Bronchus fibroblast of lung (primary cell): ENCODE results near the gene MIPOL1. TPM values are rescaled to one million over a fixed set of nuclear protein-coding genes. Genes with fewer than 3 reads are reported as not detected.

Experiments used
- total RNA-seq: library from RNA; depleted of rRNA; stranded (reverse); fragments of >200 nt; gene quantifications from 2 replicates; pipeline ENCODE4 v1.2.3, GENCODE V29; 2015

The MIPOL1 gene
- 5.6 and 7.6 TPM in 2 replicates for total RNA-seq

GRCh38 chr14:37197421-37198272, at the start of gene MIPOL1:
TSS of gene MIPOL1 (plus strand) at chr14:37197937. CDS start at chr14:37247889, 49,952 bp downstream.

GRCh38 chr14:37172024-37172869, 25.5 kb upstream of the MIPOL1 start, which contains the start of gene SLC25A21:
TSS of gene SLC25A21 (minus strand) at chr14:37172606.

GRCh38 chr14:37594971-37595808, 397.5 kb downstream of the MIPOL1 start, which contains the start of the genes FOXA1 and TTC6:
TSS of gene FOXA1 (minus strand) at chr14:37595249. CDS start at chr14:37594972, 277 bp downstream.
TSS of gene TTC6 (plus strand) at chr14:37595629. CDS start at chr14:37622065, 26,436 bp downstream.

Other genes starting within 250 kb of the MIPOL1 start
- 0.59 and 1.0 TPM in 2 replicates for gene SLC25A21, start 25.3 kb upstream of the MIPOL1 start, total RNA-seq